Caco-2 (cell line): ENCODE data around the gene CIDEB. TPM values are rescaled to one million over a fixed set of nuclear protein-coding genes. Genes with fewer than 3 reads are reported as not detected.

Source experiments
- BruUV-seq: library from RNA; stranded (reverse); fragments of 400-500 nt; replicated peaks from 2 replicates; lab custom pipeline; 2021; lab: Mats Ljungman, UMichigan
- CTCF ChIA-PET: fragments of 300-600 bp; sonication (Branson Sonifier 250); formaldehyde crosslinking; loops from one replicate; lab custom pipeline; 2022; ENCODE audit warnings: antibody characterized with exemption; lab: Charles Lee
- POLR2A ChIA-PET: fragments of 300-600 bp; sonication (Branson Sonifier 250); formaldehyde crosslinking; loops from one replicate; lab custom pipeline; 2022; ENCODE audit warnings: antibody characterized with exemption; lab: Charles Lee
- DNase-seq, 2 experiments: peaks; one replicate each; pipeline versions ENCODE4 v3.0.0 to v3.0.0-alpha.2; 2020 to 2022
- H3K27me3 ChIP-seq: replicated peaks from 2 replicates; pipeline ENCODE4 v1.6.0; 2011; ENCODE audit warnings: low read length; ENCODE audit not compliant: control insufficient read depth, insufficient read depth
- H3K36me3 ChIP-seq: 2 replicates; pipeline ENCODE4 v1.5.1; 2011; ENCODE audit warnings: low read length; ENCODE audit not compliant: control insufficient read depth, insufficient read depth
- H3K4me1 ChIP-seq: fragments of 250-450 bp; sonication (Bioruptor Pico); 2 replicates; pipeline ENCODE4 v1.5.1; 2020; ENCODE audit warnings: mild to moderate bottlenecking
- H3K4me3 ChIP-seq: 2 replicates; pipeline ENCODE4 v1.5.1; 2011; ENCODE audit warnings: low read depth, mild to moderate bottlenecking, control low read depth, low read length
- H3K9me3 ChIP-seq: fragments of 250-450 bp; sonication (Bioruptor Pico); 2 replicates; pipeline ENCODE4 v1.5.1; 2020; ENCODE audit warnings: mild to moderate bottlenecking, moderate library complexity
- H3K27ac Mint-ChIP-seq: one replicate; pipeline ENCODE4 v1.8.0; 2022; ENCODE audit warnings: mixed read lengths; ENCODE audit not compliant: unreplicated experiment
- H3K27me3 Mint-ChIP-seq: one replicate; pipeline ENCODE4 v1.8.0; 2022; ENCODE audit warnings: mixed read lengths; ENCODE audit not compliant: insufficient read depth, unreplicated experiment
- H3K36me3 Mint-ChIP-seq: one replicate; pipeline ENCODE4 v1.8.0; 2022; ENCODE audit warnings: mild to moderate bottlenecking, mixed read lengths; ENCODE audit not compliant: insufficient read depth, unreplicated experiment
- H3K4me1 Mint-ChIP-seq: one replicate; pipeline ENCODE4 v1.8.0; 2022; ENCODE audit warnings: low read depth, mixed read lengths; ENCODE audit not compliant: unreplicated experiment
- H3K4me3 Mint-ChIP-seq: one replicate; pipeline ENCODE4 v1.8.0; 2022; ENCODE audit warnings: mild to moderate bottlenecking, moderate library complexity, mixed read lengths; ENCODE audit not compliant: unreplicated experiment
- H3K9me3 Mint-ChIP-seq: one replicate; pipeline ENCODE4 v1.8.0; 2022; ENCODE audit warnings: mixed read lengths; ENCODE audit not compliant: unreplicated experiment
- intact Hi-C: fragments of 100-400 bp; cut with micrococcal nuclease; formaldehyde crosslinking; loops from one replicate; pipeline ENCODE4 v1.10.0; 2022; ENCODE audit not compliant: unreplicated experiment
- total RNA-seq: library from RNA; stranded (reverse); gene quantifications from 2 replicates; pipeline ENCODE4 v1.2.3, GENCODE V29; 2022
- TF ChIP-seq, protein P1 (sequence below), 2 experiments: fragments of 200-600 bp in 1 of 2; IDR thresholded peaks; 1 replicate in 1 of 2; 2 replicates in 1 of 2; pipeline versions ENCODE4 v1.5.1 to v1.8.0; 2011 to 2022; ENCODE audit warnings: antibody characterized with exemption in 1 of 2, control low read depth in 1 of 2, inconsistent platforms in 1 of 2, low read depth in 1 of 2, low read length in 1 of 2, mild to moderate bottlenecking in 1 of 2, moderate library complexity in 1 of 2; ENCODE audit not compliant: insufficient read depth in 1 of 2, severe bottlenecking in 1 of 2, unreplicated experiment in 1 of 2

CIDEB gene
- total RNA-seq, 1 experiment from 2014 or later = 7.2 TPM

GRCh38 chr14:24286996-24287395, 20.8 kb downstream of the CIDEB start:
- intact Hi-C loops = no loop called here

DNA sequence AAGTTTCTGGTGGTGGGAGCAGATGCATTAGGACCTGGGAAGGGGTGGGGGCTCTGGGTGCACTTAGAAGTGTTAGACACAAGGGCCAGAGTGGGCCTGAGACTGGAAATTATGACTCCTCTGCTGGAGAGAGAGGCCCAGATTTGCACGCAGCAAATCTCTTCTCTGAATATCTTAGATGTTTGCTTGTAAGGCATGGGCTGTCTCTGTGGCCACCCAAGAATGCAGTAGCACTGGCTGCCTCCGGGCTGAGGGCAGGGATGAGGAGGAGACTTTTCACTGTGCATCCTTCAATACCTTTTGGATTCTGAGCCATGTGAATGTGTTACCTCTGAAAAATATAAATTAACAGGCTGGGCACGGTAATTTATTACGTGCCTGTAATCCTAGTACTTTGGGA, 22.4 kb downstream of the CIDEB start:
- no peaks in the 10 kb centered on the region for H3K4me1 ChIP-seq
- intact Hi-C loops = no loop called here
- Mint-ChIP-seq H3K27me3 (no peaks in the 10 kb centered on the region), H3K36me3 (no peaks in the 10 kb centered on the region), H3K4me3 (no peak overlapping the region), H3K9me3 (no peaks in the 10 kb centered on the region), H3K4me1 (no peaks in the 10 kb centered on the region), H3K27ac (no peak overlapping the region)
- no peaks in the 10 kb centered on the region for H3K36me3 ChIP-seq
- no peaks in the 10 kb centered on the region for H3K27me3 ChIP-seq
- TF ChIP-seq, protein P1, sequence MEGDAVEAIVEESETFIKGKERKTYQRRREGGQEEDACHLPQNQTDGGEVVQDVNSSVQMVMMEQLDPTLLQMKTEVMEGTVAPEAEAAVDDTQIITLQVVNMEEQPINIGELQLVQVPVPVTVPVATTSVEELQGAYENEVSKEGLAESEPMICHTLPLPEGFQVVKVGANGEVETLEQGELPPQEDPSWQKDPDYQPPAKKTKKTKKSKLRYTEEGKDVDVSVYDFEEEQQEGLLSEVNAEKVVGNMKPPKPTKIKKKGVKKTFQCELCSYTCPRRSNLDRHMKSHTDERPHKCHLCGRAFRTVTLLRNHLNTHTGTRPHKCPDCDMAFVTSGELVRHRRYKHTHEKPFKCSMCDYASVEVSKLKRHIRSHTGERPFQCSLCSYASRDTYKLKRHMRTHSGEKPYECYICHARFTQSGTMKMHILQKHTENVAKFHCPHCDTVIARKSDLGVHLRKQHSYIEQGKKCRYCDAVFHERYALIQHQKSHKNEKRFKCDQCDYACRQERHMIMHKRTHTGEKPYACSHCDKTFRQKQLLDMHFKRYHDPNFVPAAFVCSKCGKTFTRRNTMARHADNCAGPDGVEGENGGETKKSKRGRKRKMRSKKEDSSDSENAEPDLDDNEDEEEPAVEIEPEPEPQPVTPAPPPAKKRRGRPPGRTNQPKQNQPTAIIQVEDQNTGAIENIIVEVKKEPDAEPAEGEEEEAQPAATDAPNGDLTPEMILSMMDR (IDR thresholded peaks at IDR 0.05; ENCODE audit: insufficient read depth in 1 of 2, low read depth in 1 of 2, low read length in 1 of 2, severe bottlenecking in 1 of 2, unreplicated experiment in 1 of 2) = no peak
- DNase-seq = no peak
- CTCF ChIA-PET = interaction anchor here (0.6 kb wide), 1 partner anchor 10 kb away, joined by 4 read pairs; no protein-coding TSS in a partner anchor
- H3K4me3 ChIP-seq = no peak overlapping the region
- no TSS peak for BruUV-seq
- POLR2A ChIA-PET = no interaction called here
- no peaks in the 10 kb centered on the region for H3K9me3 ChIP-seq

More at GRCh38 chr14:24286996-24287395, 20.8 kb downstream of the CIDEB start:
- ChIA-PET POLR2A (no interaction called here), CTCF (no interaction called here)
- Mint-ChIP-seq H3K4me1 (no peaks in the 10 kb centered on the region), H3K4me3 (no peak overlapping the region), H3K27me3 (no peaks in the 10 kb centered on the region), H3K9me3 (no peaks in the 10 kb centered on the region), H3K27ac (no peak overlapping the region), H3K36me3 (peaks cover 2% of the 10 kb centered on the region)
- no TSS peak for BruUV-seq
- no peaks in the 10 kb centered on the region for H3K36me3 ChIP-seq
- no peak overlapping the region for H3K4me3 ChIP-seq
- no peaks in the 10 kb centered on the region for H3K27me3 ChIP-seq
- no peaks in the 10 kb centered on the region for H3K9me3 ChIP-seq
- TF ChIP-seq, protein P1 (IDR thresholded peaks at IDR 0.05; ENCODE audit: insufficient read depth in 1 of 2, low read depth in 1 of 2, low read length in 1 of 2, severe bottlenecking in 1 of 2, unreplicated experiment in 1 of 2) = no peak
- no peak for DNase-seq
- H3K4me1 ChIP-seq = no peaks in the 10 kb centered on the region

- no peaks in the 10 kb centered on the region for H3K36me3 Mint-ChIP-seq
- no peak overlapping the region for H3K27ac Mint-ChIP-seq
- no peak overlapping the region for H3K4me3 ChIP-seq
- H3K4me1 Mint-ChIP-seq = no peaks in the 10 kb centered on the region
- no peaks in the 10 kb centered on the region for H3K27me3 Mint-ChIP-seq
- no peak for DNase-seq
- CTCF ChIA-PET = no interaction called here
- H3K9me3 Mint-ChIP-seq = no peaks in the 10 kb centered on the region
- H3K27me3 ChIP-seq = no peaks in the 10 kb centered on the region
- intact Hi-C loops = no loop called here
- POLR2A ChIA-PET = no interaction called here
- H3K36me3 ChIP-seq = no peaks in the 10 kb centered on the region
- H3K4me1 ChIP-seq = no peaks in the 10 kb centered on the region
- TF ChIP-seq, protein P1 (IDR thresholded peaks at IDR 0.05; ENCODE audit: insufficient read depth in 1 of 2, low read depth in 1 of 2, low read length in 1 of 2, severe bottlenecking in 1 of 2, unreplicated experiment in 1 of 2) = no peak
- no peak overlapping the region for H3K4me3 Mint-ChIP-seq
- H3K9me3 ChIP-seq = no peaks in the 10 kb centered on the region
- BruUV-seq = no TSS peak
These were observed 23.2 kb downstream of the CIDEB start for GRCh38 chr14:24284501-24285035.
